Pancreas (tissue), 10 donors: ENCODE measurements around the gene GPR173. TPM values are rescaled to one million over a fixed set of nuclear protein-coding genes. Genes with fewer than 3 reads are reported as not detected.

Source experiments
- ATAC-seq, 4 donors: fragments of 200-7000 bp; cut with Tn5 transposase; one replicate each; pipeline versions ENCODE4 v1.8.0 to v1.9.1; 2020; ENCODE audit warnings: mild to moderate bottlenecking in 4 of 4, moderate library complexity in 4 of 4
- DNase-seq, 6 donors: peaks; one replicate each; pipeline ENCODE4 v3.0.0-alpha.2; 2020
- FAIRE-seq: peaks from 2 replicates; lab custom pipeline; 2012; peaks lifted over from hg19 to GRCh38; lab: Jason Lieb, UNC
- H3K27ac ChIP-seq, 4 donors: fragments of 200-600 bp; sonication (generic); 1 replicate in 3 of 4; 2 replicates in 1 of 4; pipeline versions ENCODE4 v1.5.0 to v1.8.0; 2020
- H3K27me3 ChIP-seq, 4 donors: fragments of 200-600 bp; one replicate each; pipeline ENCODE4 v1.8.0; 2021
- H3K36me3 ChIP-seq, 3 donors: fragments of 200-600 bp; sonication (generic) in 1 of 3; one replicate each; pipeline versions ENCODE4 v1.5.0 to v1.8.0; 2020 to 2021
- H3K4me1 ChIP-seq, 3 donors: fragments of 200-600 bp; one replicate each; pipeline ENCODE4 v1.8.0; 2021
- H3K4me3 ChIP-seq, 4 donors: fragments of 200-600 bp; sonication (generic) in 2 of 4; one replicate each; pipeline versions ENCODE4 v1.5.0 to v1.8.0; 2020 to 2021
- H3K9me3 ChIP-seq, 4 donors: fragments of 200-600 bp; one replicate each; pipeline ENCODE4 v1.8.0; 2021
- WGBS, 2 donors: extraction: QIAGEN DNeasy Blood & Tissue Kit; methylation state at CpG; one replicate each; pipeline ENCODE4 v1.1.7; 2013; 5-methylcytosine and 5-hydroxymethylcytosine counted together
- intact Hi-C, 3 donors: fragments of 100-400 bp; cut with DNase I; formaldehyde crosslinking; loops; one replicate each; pipeline versions ENCODE4 v1.11.1 to v1.14.2; 2022
- polyA plus RNA-seq, 2 donors: library from polyadenylated mRNA; stranded (reverse); fragments of 200-250 nt; gene quantifications; one replicate each; pipeline ENCODE4 v1.2.3, GENCODE V29; 2013
- total RNA-seq, 6 donors: library from RNA; stranded (reverse); fragmentation: NEBNext Ultra II Directional in 4 of 6; extraction: Animal tissue kit (Norgen Biotek cat#: 25700) in 4 of 6; gene quantifications; one replicate each; pipeline versions ENCODE4 v1.2.1 to v1.2.4, GENCODE V29; 2021 to 2023
- TF ChIP-seq, protein P1 (sequence below), 4 donors: fragments of 200-600 bp; sonication (generic) in 3 of 4; IDR thresholded peaks; one replicate each; pipeline versions ENCODE4 v1.5.0 to v1.8.0; 2021; ENCODE audit warnings: antibody characterized with exemption in 4 of 4
- donor health status: healthy with polysubstance abuse.
- donor health status: DM: no; HTN: no; CAD: no; lungs with moderate emphysema.
- donor health status: DM: no; HTN: no; CAD: no.
- donor health status: control.
- donor health status: control.
- donor health status: Bipolar disorder and iron deficiency.
- donor health status: DM: yes; HTN: yes; CAD: no.
- donor health status: DM: no; HTN: no; CAD: no.
- donor health status: DM: no; HTN: no; CAD: no.
- donor health status: DM: yes; HTN: yes; CAD: no.

The GPR173 gene
- total and polyA plus RNA-seq, 8 donors = 0.20 to 1.9 (median 0.54) TPM

DNA sequence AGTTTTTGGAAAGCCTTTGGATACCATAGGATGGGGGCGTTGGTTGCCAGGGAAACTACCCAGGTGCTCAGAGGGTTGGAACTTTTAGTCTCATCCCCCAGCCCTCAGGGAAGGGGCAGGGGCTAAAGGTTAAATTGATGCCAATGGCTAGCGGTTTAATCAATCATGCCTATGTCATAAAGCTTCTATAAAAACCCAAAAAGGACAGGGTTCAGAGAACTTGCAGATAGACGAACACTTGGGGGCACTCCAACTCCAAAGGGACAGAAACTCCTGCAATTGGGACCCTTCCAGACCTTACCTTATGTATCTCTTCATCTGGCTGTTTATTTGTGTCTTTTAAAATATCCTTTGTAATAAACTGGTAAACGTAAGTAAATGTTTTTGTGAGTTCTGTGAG, 30.0 kb upstream of the GPR173 start:
- H3K27ac ChIP-seq = no peak overlapping the region
- H3K4me1 ChIP-seq = no peaks in the 10 kb centered on the region
- no peak overlapping the region for H3K4me3 ChIP-seq
- WGBS, 2 donors = 18 to 24% methylated on average over 4 of the region's 4 CpGs
- no peak for FAIRE-seq
- ATAC-seq = no peak
- no peaks in the 10 kb centered on the region for H3K36me3 ChIP-seq
- TF ChIP-seq, protein P1, sequence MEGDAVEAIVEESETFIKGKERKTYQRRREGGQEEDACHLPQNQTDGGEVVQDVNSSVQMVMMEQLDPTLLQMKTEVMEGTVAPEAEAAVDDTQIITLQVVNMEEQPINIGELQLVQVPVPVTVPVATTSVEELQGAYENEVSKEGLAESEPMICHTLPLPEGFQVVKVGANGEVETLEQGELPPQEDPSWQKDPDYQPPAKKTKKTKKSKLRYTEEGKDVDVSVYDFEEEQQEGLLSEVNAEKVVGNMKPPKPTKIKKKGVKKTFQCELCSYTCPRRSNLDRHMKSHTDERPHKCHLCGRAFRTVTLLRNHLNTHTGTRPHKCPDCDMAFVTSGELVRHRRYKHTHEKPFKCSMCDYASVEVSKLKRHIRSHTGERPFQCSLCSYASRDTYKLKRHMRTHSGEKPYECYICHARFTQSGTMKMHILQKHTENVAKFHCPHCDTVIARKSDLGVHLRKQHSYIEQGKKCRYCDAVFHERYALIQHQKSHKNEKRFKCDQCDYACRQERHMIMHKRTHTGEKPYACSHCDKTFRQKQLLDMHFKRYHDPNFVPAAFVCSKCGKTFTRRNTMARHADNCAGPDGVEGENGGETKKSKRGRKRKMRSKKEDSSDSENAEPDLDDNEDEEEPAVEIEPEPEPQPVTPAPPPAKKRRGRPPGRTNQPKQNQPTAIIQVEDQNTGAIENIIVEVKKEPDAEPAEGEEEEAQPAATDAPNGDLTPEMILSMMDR (IDR thresholded peaks at IDR 0.05) = no peak
- H3K27me3 ChIP-seq = peaks cover 0 to 14% (median 1%) of the 10 kb centered on the region in 4 donors
- no peaks in the 10 kb centered on the region for H3K9me3 ChIP-seq
- intact Hi-C loops = no loop called here
- no peak for DNase-seq

DNA sequence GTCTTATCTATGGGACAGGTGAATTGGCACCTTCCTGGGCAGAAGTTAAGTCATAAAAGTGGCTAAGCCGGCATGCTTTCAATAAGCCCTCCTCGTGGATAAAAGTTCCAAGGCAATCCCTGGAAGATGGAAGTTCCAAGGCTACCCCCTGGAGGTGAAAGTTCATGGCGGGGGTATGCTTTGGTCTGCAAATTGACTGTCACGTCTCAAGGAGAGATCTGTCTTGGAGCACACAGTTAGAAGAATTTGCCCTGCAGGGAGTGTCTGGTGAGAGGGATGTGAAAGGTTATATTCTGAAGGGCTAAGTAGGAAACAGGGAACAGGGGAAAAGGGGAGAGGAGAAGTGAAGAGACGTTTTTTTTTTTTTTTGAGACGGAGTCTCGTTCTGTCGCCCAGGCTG, 26.2 kb upstream of the GPR173 start:
- H3K36me3 ChIP-seq = no peaks in the 10 kb centered on the region
- no peaks in the 10 kb centered on the region for H3K9me3 ChIP-seq
- H3K4me1 ChIP-seq = no peaks in the 10 kb centered on the region
- H3K27ac ChIP-seq = no peak overlapping the region
- 30 to 34% methylated on average over 5 of the region's 8 CpGs for WGBS, 2 donors
- ATAC-seq = no peak
- intact Hi-C loops = no loop called here
- no peak for DNase-seq
- H3K4me3 ChIP-seq = no peak overlapping the region
- FAIRE-seq = no peak
- TF ChIP-seq, protein P1 (IDR thresholded peaks at IDR 0.05) = no peak
- H3K27me3 ChIP-seq = peaks cover 0 to 14% (median 0%) of the 10 kb centered on the region in 4 donors

DNA sequence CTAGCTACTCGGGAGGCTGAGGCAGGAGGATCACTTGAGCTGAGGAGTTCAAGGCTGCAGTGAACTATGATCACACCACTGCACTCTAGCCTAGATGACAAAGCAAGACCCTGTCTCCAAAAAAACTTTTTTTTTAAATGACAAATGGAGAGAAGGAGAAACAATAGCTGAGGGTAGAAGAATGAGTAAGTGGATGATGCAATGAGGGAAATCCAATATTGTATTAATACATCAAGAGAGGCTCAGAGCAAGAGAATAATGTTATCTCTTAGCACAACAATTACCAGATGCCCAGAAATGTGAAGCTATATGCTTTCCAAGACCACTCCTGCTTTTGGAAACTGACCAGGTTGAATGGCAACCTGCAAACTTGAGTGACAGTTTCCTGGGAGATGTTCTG, 19.9 kb upstream of the GPR173 start:
- FAIRE-seq (no peak), DNase-seq (no peak), ATAC-seq (no peak)
- Histone ChIP-seq H3K4me3 (no peak overlapping the region), H3K4me1 (no peaks in the 10 kb centered on the region), H3K27ac (no peak overlapping the region), H3K27me3 (peaks cover 0 to 12% (median 5%) of the 10 kb centered on the region in 4 donors), H3K36me3 (no peaks in the 10 kb centered on the region), H3K9me3 (no peaks in the 10 kb centered on the region)
- TF ChIP-seq, protein P1 (IDR thresholded peaks at IDR 0.05) = no peak
- 54% methylated on average over 1 of the region's 1 CpG for WGBS, 2 donors
- intact Hi-C loops = no loop called here

DNA sequence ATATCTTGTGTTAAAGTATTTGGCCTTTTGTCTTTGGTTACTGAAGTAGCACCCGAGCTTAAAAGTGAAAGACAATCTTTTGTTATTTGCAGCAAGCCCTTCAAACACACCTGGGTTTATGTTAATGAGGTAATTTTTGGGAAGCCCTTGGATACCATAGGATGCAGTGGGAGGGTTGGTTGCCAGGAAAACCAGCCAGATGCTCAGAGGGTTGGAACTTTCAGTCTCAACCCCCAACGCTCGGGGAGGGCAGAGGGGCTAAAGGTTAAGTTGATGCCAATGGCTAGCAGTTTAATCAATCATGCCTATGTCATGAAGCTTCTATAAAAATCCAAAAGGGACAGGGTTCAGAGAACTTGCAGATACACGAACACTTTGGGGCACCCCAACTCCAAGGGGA, 17.2 kb upstream of the GPR173 start:
- no peaks in the 10 kb centered on the region for H3K9me3 ChIP-seq
- ATAC-seq = no peak
- H3K27ac ChIP-seq = no peak overlapping the region
- no peak for FAIRE-seq
- H3K4me1 ChIP-seq = no peaks in the 10 kb centered on the region
- 15 to 31% methylated on average over 4 of the region's 4 CpGs for WGBS, 2 donors
- no peaks in the 10 kb centered on the region for H3K36me3 ChIP-seq
- TF ChIP-seq, protein P1 (IDR thresholded peaks at IDR 0.05) = no peak
- peaks cover 0 to 17% (median 8%) of the 10 kb centered on the region in 4 donors for H3K27me3 ChIP-seq
- intact Hi-C loops = no loop called here
- no peak overlapping the region for H3K4me3 ChIP-seq
- no peak for DNase-seq

DNA sequence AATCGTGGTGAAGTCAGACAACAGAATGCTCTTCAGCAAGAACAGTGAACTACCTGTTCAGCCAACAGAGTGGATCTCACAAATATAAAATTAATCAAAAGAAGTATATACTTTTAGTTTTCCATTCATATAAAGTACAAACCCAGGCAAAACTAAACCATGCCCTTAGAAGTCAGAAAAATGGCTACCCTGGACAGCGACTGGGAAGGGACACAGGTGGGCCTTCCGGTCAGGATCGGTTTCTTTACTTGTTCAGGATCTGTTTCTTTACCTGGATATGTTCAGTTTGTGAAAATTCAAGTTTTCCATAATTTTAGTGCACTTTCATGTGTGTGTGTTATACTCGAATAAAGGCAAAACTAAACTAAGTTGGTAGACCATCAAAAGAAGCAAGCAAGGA, 12.4 kb upstream of the GPR173 start:
- peaks cover 0 to 42% (median 13%) of the 10 kb centered on the region in 4 donors for H3K27me3 ChIP-seq
- H3K4me3 ChIP-seq = no peak overlapping the region
- intact Hi-C loops = no loop called here
- no peak for ATAC-seq
- TF ChIP-seq, protein P1 (IDR thresholded peaks at IDR 0.05) = no peak
- no peaks in the 10 kb centered on the region for H3K9me3 ChIP-seq
- no peak for DNase-seq
- H3K4me1 ChIP-seq = no peaks in the 10 kb centered on the region
- 36 to 46% methylated on average over 5 of the region's 5 CpGs for WGBS, 2 donors
- H3K36me3 ChIP-seq = no peaks in the 10 kb centered on the region
- H3K27ac ChIP-seq = no peak overlapping the region
- FAIRE-seq = no peak
